ENCODE results near the gene CABP2. TPM values are rescaled to one million over a fixed set of nuclear protein-coding genes. Genes with fewer than 3 reads are reported as not detected.

The CABP2 gene
- total and polyA plus RNA-seq, 10 of the 15 experiments (the other 5 are each of a cell fraction or from before 2014, with no cell fraction given), result not detected

DNA sequence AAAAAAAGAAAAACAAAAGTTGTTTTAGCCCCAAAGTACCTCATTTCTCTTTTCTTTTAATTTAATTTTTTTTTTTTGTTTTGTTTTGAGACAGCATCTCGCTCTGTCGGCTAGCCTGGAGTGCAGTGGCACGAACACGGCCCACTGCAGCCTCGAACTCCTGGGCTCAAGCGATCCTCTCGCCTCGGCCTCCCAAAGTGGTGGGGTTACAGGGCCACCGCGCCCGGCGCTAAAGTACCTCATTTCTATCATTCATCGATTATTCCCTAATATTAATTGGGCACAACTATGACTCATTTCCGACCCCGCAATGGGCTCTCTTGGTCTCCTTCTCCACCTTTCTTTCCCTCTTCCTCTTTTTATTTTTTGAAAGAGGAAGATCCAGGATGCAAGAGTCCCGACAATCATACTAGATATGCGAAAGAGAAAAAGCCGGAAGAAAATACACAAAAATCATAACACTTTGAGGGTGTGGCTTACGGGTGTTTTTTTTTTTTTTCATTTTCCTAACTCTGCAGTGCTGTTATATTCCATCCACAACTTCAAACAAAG lies 40.9 kb downstream of the CABP2 start (continued):
- TF ChIP-seq, protein P1, sequence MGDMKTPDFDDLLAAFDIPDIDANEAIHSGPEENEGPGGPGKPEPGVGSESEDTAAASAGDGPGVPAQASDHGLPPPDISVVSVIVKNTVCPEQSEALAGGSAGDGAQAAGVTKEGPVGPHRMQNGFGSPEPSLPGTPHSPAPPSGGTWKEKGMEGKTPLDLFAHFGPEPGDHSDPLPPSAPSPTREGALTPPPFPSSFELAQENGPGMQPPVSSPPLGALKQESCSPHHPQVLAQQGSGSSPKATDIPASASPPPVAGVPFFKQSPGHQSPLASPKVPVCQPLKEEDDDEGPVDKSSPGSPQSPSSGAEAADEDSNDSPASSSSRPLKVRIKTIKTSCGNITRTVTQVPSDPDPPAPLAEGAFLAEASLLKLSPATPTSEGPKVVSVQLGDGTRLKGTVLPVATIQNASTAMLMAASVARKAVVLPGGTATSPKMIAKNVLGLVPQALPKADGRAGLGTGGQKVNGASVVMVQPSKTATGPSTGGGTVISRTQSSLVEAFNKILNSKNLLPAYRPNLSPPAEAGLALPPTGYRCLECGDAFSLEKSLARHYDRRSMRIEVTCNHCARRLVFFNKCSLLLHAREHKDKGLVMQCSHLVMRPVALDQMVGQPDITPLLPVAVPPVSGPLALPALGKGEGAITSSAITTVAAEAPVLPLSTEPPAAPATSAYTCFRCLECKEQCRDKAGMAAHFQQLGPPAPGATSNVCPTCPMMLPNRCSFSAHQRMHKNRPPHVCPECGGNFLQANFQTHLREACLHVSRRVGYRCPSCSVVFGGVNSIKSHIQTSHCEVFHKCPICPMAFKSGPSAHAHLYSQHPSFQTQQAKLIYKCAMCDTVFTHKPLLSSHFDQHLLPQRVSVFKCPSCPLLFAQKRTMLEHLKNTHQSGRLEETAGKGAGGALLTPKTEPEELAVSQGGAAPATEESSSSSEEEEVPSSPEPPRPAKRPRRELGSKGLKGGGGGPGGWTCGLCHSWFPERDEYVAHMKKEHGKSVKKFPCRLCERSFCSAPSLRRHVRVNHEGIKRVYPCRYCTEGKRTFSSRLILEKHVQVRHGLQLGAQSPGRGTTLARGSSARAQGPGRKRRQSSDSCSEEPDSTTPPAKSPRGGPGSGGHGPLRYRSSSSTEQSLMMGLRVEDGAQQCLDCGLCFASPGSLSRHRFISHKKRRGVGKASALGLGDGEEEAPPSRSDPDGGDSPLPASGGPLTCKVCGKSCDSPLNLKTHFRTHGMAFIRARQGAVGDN (IDR thresholded peaks at IDR 0.05), result no peak
- TF ChIP-seq GATAD2B (conservative IDR thresholded peaks at IDR 0.05; ENCODE audit: low read depth), result no peak
- TF ChIP-seq ZNF622 (IDR thresholded peaks at IDR 0.05), result no peak
- no peak for TF ChIP-seq POU2F2 (IDR thresholded peaks at IDR 0.05; ENCODE audit: borderline replicate concordance, low read depth, low read length)
- no peak for TF ChIP-seq BHLHE40 (IDR thresholded peaks at IDR 0.05; ENCODE audit: borderline replicate concordance in 1 of 2, low read depth in 2 of 2, low read length in 1 of 2)
- TF ChIP-seq, protein P2, sequence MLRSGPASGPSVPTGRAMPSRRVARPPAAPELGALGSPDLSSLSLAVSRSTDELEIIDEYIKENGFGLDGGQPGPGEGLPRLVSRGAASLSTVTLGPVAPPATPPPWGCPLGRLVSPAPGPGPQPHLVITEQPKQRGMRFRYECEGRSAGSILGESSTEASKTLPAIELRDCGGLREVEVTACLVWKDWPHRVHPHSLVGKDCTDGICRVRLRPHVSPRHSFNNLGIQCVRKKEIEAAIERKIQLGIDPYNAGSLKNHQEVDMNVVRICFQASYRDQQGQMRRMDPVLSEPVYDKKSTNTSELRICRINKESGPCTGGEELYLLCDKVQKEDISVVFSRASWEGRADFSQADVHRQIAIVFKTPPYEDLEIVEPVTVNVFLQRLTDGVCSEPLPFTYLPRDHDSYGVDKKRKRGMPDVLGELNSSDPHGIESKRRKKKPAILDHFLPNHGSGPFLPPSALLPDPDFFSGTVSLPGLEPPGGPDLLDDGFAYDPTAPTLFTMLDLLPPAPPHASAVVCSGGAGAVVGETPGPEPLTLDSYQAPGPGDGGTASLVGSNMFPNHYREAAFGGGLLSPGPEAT (IDR thresholded peaks at IDR 0.05; ENCODE audit: low read depth), result no peak
- no peak for TF ChIP-seq ATF7 (IDR thresholded peaks at IDR 0.05; ENCODE audit: low read depth)
- TF ChIP-seq, protein P3, sequence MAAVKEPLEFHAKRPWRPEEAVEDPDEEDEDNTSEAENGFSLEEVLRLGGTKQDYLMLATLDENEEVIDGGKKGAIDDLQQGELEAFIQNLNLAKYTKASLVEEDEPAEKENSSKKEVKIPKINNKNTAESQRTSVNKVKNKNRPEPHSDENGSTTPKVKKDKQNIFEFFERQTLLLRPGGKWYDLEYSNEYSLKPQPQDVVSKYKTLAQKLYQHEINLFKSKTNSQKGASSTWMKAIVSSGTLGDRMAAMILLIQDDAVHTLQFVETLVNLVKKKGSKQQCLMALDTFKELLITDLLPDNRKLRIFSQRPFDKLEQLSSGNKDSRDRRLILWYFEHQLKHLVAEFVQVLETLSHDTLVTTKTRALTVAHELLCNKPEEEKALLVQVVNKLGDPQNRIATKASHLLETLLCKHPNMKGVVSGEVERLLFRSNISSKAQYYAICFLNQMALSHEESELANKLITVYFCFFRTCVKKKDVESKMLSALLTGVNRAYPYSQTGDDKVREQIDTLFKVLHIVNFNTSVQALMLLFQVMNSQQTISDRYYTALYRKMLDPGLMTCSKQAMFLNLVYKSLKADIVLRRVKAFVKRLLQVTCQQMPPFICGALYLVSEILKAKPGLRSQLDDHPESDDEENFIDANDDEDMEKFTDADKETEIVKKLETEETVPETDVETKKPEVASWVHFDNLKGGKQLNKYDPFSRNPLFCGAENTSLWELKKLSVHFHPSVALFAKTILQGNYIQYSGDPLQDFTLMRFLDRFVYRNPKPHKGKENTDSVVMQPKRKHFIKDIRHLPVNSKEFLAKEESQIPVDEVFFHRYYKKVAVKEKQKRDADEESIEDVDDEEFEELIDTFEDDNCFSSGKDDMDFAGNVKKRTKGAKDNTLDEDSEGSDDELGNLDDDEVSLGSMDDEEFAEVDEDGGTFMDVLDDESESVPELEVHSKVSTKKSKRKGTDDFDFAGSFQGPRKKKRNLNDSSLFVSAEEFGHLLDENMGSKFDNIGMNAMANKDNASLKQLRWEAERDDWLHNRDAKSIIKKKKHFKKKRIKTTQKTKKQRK (IDR thresholded peaks at IDR 0.05; ENCODE audit: low read depth, low read length), result no peak
- TF ChIP-seq ZNF274 (IDR thresholded peaks at IDR 0.05; ENCODE audit: insufficient read depth, insufficient read length), result no peak
- peak; percentile 59 to 83 for TF ChIP-seq IKZF2 (IDR thresholded peaks at IDR 0.05)
- no peak for TF ChIP-seq EP300 (IDR thresholded peaks at IDR 0.05; ENCODE audit: borderline replicate concordance in 1 of 2, control insufficient read depth in 1 of 2, low read depth in 2 of 2, low read length in 2 of 2)
- TF ChIP-seq, protein P4, sequence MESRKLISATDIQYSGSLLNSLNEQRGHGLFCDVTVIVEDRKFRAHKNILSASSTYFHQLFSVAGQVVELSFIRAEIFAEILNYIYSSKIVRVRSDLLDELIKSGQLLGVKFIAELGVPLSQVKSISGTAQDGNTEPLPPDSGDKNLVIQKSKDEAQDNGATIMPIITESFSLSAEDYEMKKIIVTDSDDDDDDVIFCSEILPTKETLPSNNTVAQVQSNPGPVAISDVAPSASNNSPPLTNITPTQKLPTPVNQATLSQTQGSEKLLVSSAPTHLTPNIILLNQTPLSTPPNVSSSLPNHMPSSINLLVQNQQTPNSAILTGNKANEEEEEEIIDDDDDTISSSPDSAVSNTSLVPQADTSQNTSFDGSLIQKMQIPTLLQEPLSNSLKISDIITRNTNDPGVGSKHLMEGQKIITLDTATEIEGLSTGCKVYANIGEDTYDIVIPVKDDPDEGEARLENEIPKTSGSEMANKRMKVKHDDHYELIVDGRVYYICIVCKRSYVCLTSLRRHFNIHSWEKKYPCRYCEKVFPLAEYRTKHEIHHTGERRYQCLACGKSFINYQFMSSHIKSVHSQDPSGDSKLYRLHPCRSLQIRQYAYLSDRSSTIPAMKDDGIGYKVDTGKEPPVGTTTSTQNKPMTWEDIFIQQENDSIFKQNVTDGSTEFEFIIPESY (IDR thresholded peaks at IDR 0.05), result no peak
- no peak for TF ChIP-seq HDAC2 (IDR thresholded peaks at IDR 0.05)
- TF ChIP-seq FOS (IDR thresholded peaks at IDR 0.05; ENCODE audit: borderline replicate concordance, extremely low read depth, insufficient read length), result no peak
- TF ChIP-seq ESRRA (IDR thresholded peaks at IDR 0.05; ENCODE audit: low read length), result no peak
- no peak for TF ChIP-seq SMC3 (IDR thresholded peaks at IDR 0.05; ENCODE audit: borderline replicate concordance, low read length)
- TF ChIP-seq ZBED1 (IDR thresholded peaks at IDR 0.05; ENCODE audit: borderline replicate concordance), result no peak
- TF ChIP-seq BCL11A (IDR thresholded peaks at IDR 0.05; ENCODE audit: low read depth, low read length), result no peak
- no peak for TF ChIP-seq CHD2 (IDR thresholded peaks at IDR 0.05; ENCODE audit: borderline replicate concordance, low read depth, low read length)
- 0 out of 2 replicates have a peak, but pooled peaks have one; percentile 56 for TF ChIP-seq ZNF217 (IDR thresholded peaks at IDR 0.05)
- TF ChIP-seq CHD1 (IDR thresholded peaks at IDR 0.05; ENCODE audit: low read depth, low read length), result no peak
